ENCODE results near the gene DHRS2. TPM values are rescaled to one million over a fixed set of nuclear protein-coding genes. Genes with fewer than 3 reads are reported as not detected.
"Not testable (repeated sequence)": the region's sequence is repeated elsewhere in the genome, so short reads cannot be mapped to it uniquely, and the experiment has no call there.

DHRS2 gene
- total RNA-seq, 1 donor from 2014 or later = 1.6 TPM

DNA sequence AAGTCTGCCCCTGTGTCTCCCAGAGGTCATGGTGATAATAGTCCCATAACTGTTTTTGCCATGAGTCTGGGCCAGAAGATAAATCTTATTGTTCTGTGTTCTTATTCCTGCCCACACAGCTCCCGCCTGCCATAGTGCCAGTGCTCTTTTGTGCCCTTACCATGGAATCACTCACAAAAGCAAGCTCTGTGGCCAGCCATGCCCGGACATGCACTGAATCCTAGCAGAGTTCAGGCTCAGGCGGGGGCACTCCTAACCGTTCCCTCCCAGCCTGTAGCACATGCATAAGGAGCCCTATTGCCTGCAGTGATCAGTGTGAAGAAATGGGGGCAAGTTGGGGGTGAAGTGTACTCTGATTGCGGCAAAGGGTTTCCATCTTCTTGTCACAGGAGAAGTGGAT is 33.3 kb downstream of the DHRS2 start:
- TF ChIP-seq, protein P1, sequence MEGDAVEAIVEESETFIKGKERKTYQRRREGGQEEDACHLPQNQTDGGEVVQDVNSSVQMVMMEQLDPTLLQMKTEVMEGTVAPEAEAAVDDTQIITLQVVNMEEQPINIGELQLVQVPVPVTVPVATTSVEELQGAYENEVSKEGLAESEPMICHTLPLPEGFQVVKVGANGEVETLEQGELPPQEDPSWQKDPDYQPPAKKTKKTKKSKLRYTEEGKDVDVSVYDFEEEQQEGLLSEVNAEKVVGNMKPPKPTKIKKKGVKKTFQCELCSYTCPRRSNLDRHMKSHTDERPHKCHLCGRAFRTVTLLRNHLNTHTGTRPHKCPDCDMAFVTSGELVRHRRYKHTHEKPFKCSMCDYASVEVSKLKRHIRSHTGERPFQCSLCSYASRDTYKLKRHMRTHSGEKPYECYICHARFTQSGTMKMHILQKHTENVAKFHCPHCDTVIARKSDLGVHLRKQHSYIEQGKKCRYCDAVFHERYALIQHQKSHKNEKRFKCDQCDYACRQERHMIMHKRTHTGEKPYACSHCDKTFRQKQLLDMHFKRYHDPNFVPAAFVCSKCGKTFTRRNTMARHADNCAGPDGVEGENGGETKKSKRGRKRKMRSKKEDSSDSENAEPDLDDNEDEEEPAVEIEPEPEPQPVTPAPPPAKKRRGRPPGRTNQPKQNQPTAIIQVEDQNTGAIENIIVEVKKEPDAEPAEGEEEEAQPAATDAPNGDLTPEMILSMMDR (IDR thresholded peaks at IDR 0.05; ENCODE audit: unreplicated experiment) = no peak
- Mint-ChIP-seq H3K4me1 (peaks cover 16% of the 10 kb centered on the region), H3K27ac (no peak overlapping the region), H3K4me3 (no peak overlapping the region), H3K36me3 (peaks cover 1% of the 10 kb centered on the region), H3K9me3 (peaks cover 52% of the 10 kb centered on the region), H3K27me3 (ENCODE audit: low read depth) (no peaks in the 10 kb centered on the region)
- DNase-seq (ENCODE audit: low spot score in 2 of 2, unreplicated experiment in 2 of 2) = no peak

DNA sequence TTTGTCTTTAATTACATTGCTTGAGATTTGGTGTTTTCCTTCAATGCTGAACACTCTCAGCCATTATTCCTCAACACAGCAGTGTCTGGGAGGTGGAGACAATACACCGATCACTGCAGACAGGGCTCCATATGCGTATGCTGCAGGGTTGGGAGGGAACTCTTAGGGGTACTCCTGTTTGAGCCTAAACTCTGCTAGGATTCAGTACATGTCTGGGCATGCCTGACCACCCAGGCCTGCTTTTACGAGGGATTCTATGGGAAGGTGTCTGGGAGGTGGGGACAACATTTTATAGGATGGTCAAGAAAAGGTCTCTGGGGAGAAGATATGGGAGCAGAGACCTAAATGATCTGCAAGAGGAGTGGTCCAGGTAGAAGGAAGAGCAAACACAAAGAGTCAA is 34.3 kb downstream of the DHRS2 start:
- H3K4me1 Mint-ChIP-seq = peaks cover 14% of the 10 kb centered on the region
- H3K36me3 Mint-ChIP-seq = peaks cover 1% of the 10 kb centered on the region
- peaks cover 50% of the 10 kb centered on the region for H3K9me3 Mint-ChIP-seq
- no peak overlapping the region for H3K4me3 Mint-ChIP-seq
- no peaks in the 10 kb centered on the region for H3K27me3 Mint-ChIP-seq (ENCODE audit: low read depth)
- TF ChIP-seq, protein P1 (IDR thresholded peaks at IDR 0.05; ENCODE audit: unreplicated experiment) = no peak
- H3K27ac Mint-ChIP-seq = peak overlapping the region; percentile 11
- no peak for DNase-seq (ENCODE audit: low spot score in 2 of 2, unreplicated experiment in 2 of 2)

DNA sequence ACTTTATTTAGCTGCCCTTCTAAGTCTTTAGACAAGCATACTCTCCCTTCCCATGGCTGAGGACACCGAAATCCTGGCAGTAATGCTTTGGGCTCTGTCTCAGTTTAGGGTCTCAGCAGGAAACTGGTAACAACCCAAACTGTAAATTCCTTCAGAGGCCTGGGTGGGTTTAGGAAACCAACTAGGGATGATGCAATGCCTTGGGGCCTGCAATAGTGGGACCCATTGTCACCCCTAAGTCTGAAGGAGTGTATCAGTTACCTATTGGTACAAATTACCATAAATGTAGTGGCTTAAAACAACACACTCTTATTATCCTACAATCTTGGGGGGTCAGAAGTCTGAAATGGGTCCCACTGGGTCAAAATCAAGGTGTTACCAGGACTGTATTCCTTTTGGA is 36.0 kb downstream of the DHRS2 start:
- TF ChIP-seq, protein P1 (IDR thresholded peaks at IDR 0.05; ENCODE audit: unreplicated experiment) = no peak
- H3K27ac Mint-ChIP-seq = no peak overlapping the region
- H3K36me3 Mint-ChIP-seq = peaks cover 1% of the 10 kb centered on the region
- H3K4me1 Mint-ChIP-seq = peaks cover 10% of the 10 kb centered on the region
- no peaks in the 10 kb centered on the region for H3K27me3 Mint-ChIP-seq (ENCODE audit: low read depth)
- peaks cover 58% of the 10 kb centered on the region for H3K9me3 Mint-ChIP-seq
- no peak for DNase-seq (ENCODE audit: low spot score in 2 of 2, unreplicated experiment in 2 of 2)
- no peak overlapping the region for H3K4me3 Mint-ChIP-seq

DNA sequence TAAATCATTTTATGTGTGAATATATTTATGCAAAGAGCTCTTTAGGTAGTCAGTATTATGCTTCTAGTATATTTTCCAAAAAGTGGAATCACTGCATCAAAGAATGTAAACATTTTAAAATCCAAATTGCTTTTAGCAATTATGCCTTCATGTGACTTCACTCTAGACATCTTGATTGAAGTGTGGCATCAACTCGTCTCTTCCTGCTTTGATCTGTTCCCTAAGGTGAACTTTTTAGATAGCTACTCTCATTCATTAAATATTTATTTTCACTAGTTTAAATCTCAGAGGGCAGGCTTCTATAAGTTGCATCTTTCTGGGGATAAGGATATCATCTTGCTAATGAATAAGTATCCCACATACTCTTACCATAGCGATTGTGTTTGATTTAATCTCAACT is 39.2 kb downstream of the DHRS2 start:
- DNase-seq (ENCODE audit: low spot score in 2 of 2, unreplicated experiment in 2 of 2) = no peak
- Mint-ChIP-seq H3K27ac (no peak overlapping the region), H3K4me3 (no peak overlapping the region), H3K36me3 (peaks cover 1% of the 10 kb centered on the region), H3K9me3 (peaks cover 58% of the 10 kb centered on the region), H3K27me3 (ENCODE audit: low read depth) (no peaks in the 10 kb centered on the region), H3K4me1 (peaks cover 4% of the 10 kb centered on the region)
- TF ChIP-seq, protein P1 (IDR thresholded peaks at IDR 0.05; ENCODE audit: unreplicated experiment) = no peak

DNA sequence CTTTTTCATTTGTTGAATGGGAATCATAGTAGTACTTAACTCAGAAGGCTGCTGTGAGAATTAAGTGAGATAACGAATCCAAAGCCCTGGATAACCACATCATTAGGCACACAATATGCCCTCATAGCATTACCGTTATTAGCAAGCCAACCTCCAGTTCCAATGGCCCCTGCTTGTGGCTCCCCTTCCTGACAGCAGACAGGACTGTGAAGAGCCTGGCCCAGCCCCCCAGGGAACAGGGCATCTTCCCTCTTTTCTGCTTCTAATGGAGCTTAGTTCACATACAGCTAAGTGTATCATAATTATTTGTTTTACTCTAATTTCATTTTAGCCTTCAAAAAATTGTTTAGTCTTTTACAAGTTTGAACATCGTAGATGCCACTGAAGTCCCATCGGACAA is 39.7 kb downstream of the DHRS2 start:
- Mint-ChIP-seq H3K27me3 (ENCODE audit: low read depth) (no peaks in the 10 kb centered on the region), H3K4me1 (no peaks in the 10 kb centered on the region), H3K9me3 (peaks cover 53% of the 10 kb centered on the region), H3K36me3 (no peaks in the 10 kb centered on the region), H3K4me3 (no peak overlapping the region), H3K27ac (no peak overlapping the region)
- TF ChIP-seq, protein P1 (IDR thresholded peaks at IDR 0.05; ENCODE audit: unreplicated experiment) = no peak
- DNase-seq (ENCODE audit: low spot score in 2 of 2, unreplicated experiment in 2 of 2) = no peak

DNA sequence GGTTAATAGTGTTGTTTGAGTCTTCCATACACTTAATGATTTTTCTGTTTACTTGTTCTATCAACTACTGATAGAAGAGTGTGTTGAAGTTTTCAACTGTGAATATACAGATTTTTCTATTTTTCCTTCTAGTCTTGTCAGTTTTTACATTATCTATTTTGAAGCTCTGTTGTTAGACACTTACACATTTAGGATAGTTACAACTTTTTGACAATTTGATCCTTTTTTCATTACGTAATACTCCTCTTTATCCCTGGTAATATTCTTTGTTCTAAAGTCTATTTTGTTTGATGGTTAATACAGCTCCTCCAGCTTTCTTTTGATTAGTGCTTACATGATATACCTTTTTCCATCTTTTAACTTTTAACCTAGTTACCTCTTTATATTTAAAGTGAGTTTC is 45.2 kb downstream of the DHRS2 start:
- H3K27ac Mint-ChIP-seq = no peak overlapping the region
- no peaks in the 10 kb centered on the region for H3K4me1 Mint-ChIP-seq
- H3K36me3 Mint-ChIP-seq = no peaks in the 10 kb centered on the region
- H3K27me3 Mint-ChIP-seq (ENCODE audit: low read depth) = no peaks in the 10 kb centered on the region
- DNase-seq (ENCODE audit: low spot score in 2 of 2, unreplicated experiment in 2 of 2) = no peak
- peaks cover 42% of the 10 kb centered on the region for H3K9me3 Mint-ChIP-seq
- TF ChIP-seq, protein P1 (IDR thresholded peaks at IDR 0.05; ENCODE audit: unreplicated experiment) = no peak
- no peak overlapping the region for H3K4me3 Mint-ChIP-seq

DNA sequence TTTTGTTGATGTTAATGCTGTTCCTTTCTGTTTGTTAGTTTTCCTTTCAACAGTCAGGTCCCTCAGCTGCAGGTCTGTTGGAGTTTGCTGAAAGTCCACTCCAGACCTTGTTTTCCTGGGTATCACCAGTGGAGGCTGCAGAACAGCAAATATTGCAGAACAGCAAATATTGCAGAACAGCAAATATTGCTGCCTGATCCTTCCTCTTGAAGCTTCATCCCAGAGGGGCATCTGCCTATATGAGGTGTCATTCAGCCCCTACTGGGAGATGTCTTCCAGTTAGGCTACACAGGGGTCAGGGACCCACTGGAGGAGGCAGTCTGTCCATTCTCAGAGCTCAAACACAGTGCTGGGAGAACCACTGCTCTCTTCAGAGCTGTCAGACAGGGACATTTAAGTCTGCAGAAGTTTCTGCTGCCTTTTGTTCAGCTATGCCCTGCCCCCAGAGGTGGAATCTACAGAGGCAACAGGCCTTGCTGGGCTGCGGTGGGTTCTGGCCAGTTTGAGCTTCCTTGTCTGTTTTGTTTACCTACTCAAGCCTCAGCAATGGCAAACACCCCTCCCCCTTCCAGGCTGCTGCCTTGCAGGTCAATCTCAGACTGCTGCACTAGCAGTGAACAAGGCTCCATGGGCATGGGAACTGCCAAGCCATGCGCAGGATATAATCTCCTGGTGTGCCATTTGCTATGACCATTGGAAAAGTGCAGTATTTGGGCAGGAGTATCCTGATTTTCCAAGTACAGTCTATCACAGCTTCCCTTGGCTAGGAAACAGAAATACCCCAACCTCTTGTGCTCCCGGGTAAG is 53.7 kb downstream of the DHRS2 start:
- H3K9me3 Mint-ChIP-seq = peaks cover 13% of the 10 kb centered on the region
- not testable (repeated sequence) for H3K36me3 Mint-ChIP-seq; H3K27ac Mint-ChIP-seq; H3K4me1 Mint-ChIP-seq; DNase-seq (ENCODE audit: low spot score in 2 of 2, unreplicated experiment in 2 of 2); H3K27me3 Mint-ChIP-seq (ENCODE audit: low read depth); H3K4me3 Mint-ChIP-seq

Measured in mesothelial cell of epicardium (in vitro differentiated cells).